HL-60 (cell line): Measurements from ENCODE around the gene C9.

ENCODE experiments used
- GABPA ChIP-seq: IDR thresholded peaks from 2 replicates; pipeline ENCODE4 v1.6.1; 2012; ENCODE audit warnings: low read depth
- POLR2AphosphoS5 ChIP-seq: IDR thresholded peaks from 2 replicates; pipeline ENCODE4 v1.6.1; 2012; ENCODE audit warnings: low read depth
- TF ChIP-seq, protein P1 (sequence below): IDR thresholded peaks from one replicate; pipeline ENCODE4 v1.5.1; 2011; ENCODE audit warnings: low read length, control low read depth, inconsistent platforms; ENCODE audit not compliant: insufficient read depth

DNA sequence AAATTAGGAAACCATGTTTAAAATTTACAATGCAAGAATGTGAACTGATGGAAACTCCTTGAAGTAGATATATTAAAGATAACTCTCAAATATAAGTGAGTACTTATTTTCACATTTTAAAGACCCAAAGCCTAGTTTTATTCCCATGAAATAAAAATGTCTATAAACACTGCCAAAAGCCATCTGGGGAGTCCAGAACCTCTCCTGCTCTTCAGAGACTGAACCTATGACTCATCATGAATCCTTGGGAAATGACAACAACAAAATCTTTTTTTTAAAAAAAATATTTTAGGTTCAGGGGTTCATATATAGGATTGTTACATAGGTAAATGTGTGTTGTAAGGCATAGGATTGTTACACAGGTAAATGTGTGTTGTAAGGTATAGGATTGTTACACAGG is 111.1 kb downstream of the C9 start:
- TF ChIP-seq, protein P1, sequence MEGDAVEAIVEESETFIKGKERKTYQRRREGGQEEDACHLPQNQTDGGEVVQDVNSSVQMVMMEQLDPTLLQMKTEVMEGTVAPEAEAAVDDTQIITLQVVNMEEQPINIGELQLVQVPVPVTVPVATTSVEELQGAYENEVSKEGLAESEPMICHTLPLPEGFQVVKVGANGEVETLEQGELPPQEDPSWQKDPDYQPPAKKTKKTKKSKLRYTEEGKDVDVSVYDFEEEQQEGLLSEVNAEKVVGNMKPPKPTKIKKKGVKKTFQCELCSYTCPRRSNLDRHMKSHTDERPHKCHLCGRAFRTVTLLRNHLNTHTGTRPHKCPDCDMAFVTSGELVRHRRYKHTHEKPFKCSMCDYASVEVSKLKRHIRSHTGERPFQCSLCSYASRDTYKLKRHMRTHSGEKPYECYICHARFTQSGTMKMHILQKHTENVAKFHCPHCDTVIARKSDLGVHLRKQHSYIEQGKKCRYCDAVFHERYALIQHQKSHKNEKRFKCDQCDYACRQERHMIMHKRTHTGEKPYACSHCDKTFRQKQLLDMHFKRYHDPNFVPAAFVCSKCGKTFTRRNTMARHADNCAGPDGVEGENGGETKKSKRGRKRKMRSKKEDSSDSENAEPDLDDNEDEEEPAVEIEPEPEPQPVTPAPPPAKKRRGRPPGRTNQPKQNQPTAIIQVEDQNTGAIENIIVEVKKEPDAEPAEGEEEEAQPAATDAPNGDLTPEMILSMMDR: no peak
- no peak for TF ChIP-seq POLR2AphosphoS5
- TF ChIP-seq GABPA: no peak
